Liver (tissue), 3 donors: ENCODE measurements around the gene IFI27.

Experiments used
- CTCF ChIP-seq: fragments of 150-350 bp; IDR thresholded peaks from 2 replicates; pipeline ENCODE4 v1.5.1; 2017; ENCODE audit warnings: improper control_type of control experiment, low read depth, low read length; ENCODE audit not compliant: missing input control
- HNF4G ChIP-seq: IDR thresholded peaks from 2 replicates; pipeline ENCODE4 v1.6.1; 2016; ENCODE audit warnings: antibody characterized with exemption
- MAX ChIP-seq: IDR thresholded peaks from 2 replicates; pipeline ENCODE4 v1.6.1; 2016; ENCODE audit warnings: antibody characterized with exemption
- RAD21 ChIP-seq, 2 donors: IDR thresholded peaks; 2 replicates each; pipeline ENCODE4 v1.6.1; 2016; ENCODE audit warnings: antibody characterized with exemption in 2 of 2, mild to moderate bottlenecking in 2 of 2
- REST ChIP-seq: IDR thresholded peaks from 2 replicates; pipeline ENCODE4 v1.6.1; 2016; ENCODE audit warnings: antibody characterized with exemption, mild to moderate bottlenecking
- TAF1 ChIP-seq: conservative IDR thresholded peaks from 2 replicates; pipeline ENCODE4 v1.6.1; 2016; ENCODE audit warnings: antibody characterized with exemption, mild to moderate bottlenecking
- YY1 ChIP-seq: IDR thresholded peaks from 2 replicates; pipeline ENCODE4 v1.6.1; 2016; ENCODE audit warnings: antibody characterized with exemption, mild to moderate bottlenecking
- donor health status: healthy.
- donor health status: healthy.

GRCh38 chr14:94139421-94139820 lies 28.9 kb downstream of the IFI27 start:
- TF ChIP-seq CTCF = no peak
- TF ChIP-seq HNF4G = no peak
- no peak for TF ChIP-seq RAD21 (IDR thresholded peaks at IDR 0.05)
- TF ChIP-seq REST = no peak
- TF ChIP-seq MAX = no peak
- TF ChIP-seq TAF1 = no peak
- TF ChIP-seq YY1 = no peak
